GM23338 (cell line): ENCODE results near the gene DIP2C. TPM values are rescaled to one million over a fixed set of nuclear protein-coding genes. Genes with fewer than 3 reads are reported as not detected.

Experiments
- ATAC-seq: fragments of 200-7000 bp; cut with Tn5 transposase; 3 replicates; pipeline ENCODE4 v1.9.1; 2020
- DNase-seq: peaks from one replicate; pipeline ENCODE4 v3.0.0-alpha.2; 2015; ENCODE audit warnings: low spot score
- H2AFZ ChIP-seq: fragments of 200-600 bp; sonication (generic); 2 replicates; pipeline ENCODE4 v1.8.0; 2016; ENCODE audit warnings: antibody characterized with exemption, mild to moderate bottlenecking, moderate library complexity
- H3F3A ChIP-seq: fragments of 200-600 bp; sonication (generic); replicated peaks from 2 replicates; pipeline ENCODE4 v1.8.0; 2017; ENCODE audit warnings: antibody characterized with exemption, mixed run types, low read depth
- H3K27ac ChIP-seq: fragments of 200-600 bp; sonication (generic); 2 replicates; pipeline ENCODE4 v1.6.1; 2016; ENCODE audit warnings: low read depth
- H3K27me3 ChIP-seq: fragments of 200-600 bp; sonication (generic); 2 replicates; pipeline ENCODE4 v1.8.0; 2016; ENCODE audit warnings: mild to moderate bottlenecking, mixed run types, moderate library complexity; ENCODE audit not compliant: insufficient read depth
- H3K36me3 ChIP-seq: fragments of 200-600 bp; sonication (generic); 2 replicates; pipeline ENCODE4 v1.8.0; 2016; ENCODE audit warnings: mild to moderate bottlenecking; ENCODE audit not compliant: insufficient read depth
- H3K4me1 ChIP-seq: fragments of 200-600 bp; sonication (generic); 2 replicates; pipeline ENCODE4 v1.8.0; 2016; ENCODE audit warnings: mild to moderate bottlenecking, moderate library complexity; ENCODE audit not compliant: insufficient read depth
- H3K4me2 ChIP-seq: fragments of 200-600 bp; sonication (generic); 2 replicates; pipeline ENCODE4 v1.7.1; 2017; ENCODE audit warnings: mixed run types
- H3K4me3 ChIP-seq: fragments of 200-600 bp; sonication (generic); 2 replicates; pipeline ENCODE4 v1.6.1; 2016; ENCODE audit warnings: mixed run types
- H3K79me2 ChIP-seq: fragments of 200-600 bp; sonication (generic); replicated peaks from 2 replicates; pipeline ENCODE4 v1.8.0; 2017; ENCODE audit warnings: mild to moderate bottlenecking; ENCODE audit not compliant: insufficient read depth
- H3K9me2 ChIP-seq: fragments of 200-600 bp; sonication (generic); 2 replicates; pipeline ENCODE4 v1.8.0; 2017; ENCODE audit not compliant: insufficient read depth
- H4K20me1 ChIP-seq: fragments of 200-600 bp; sonication (generic); replicated peaks from 2 replicates; pipeline ENCODE4 v1.8.0; 2017; ENCODE audit warnings: mild to moderate bottlenecking; ENCODE audit not compliant: insufficient read depth
- H3K27ac Mint-ChIP-seq: 2 replicates; pipeline ENCODE4 v1.8.0; 2020; ENCODE audit warnings: inconsistent platforms, mild to moderate bottlenecking, moderate library complexity, mixed read lengths
- H3K27me3 Mint-ChIP-seq: 3 replicates; pipeline ENCODE4 v1.8.0; 2022; ENCODE audit warnings: low read depth, mild to moderate bottlenecking, moderate library complexity, mixed read lengths, inconsistent platforms; ENCODE audit not compliant: insufficient read depth, poor library complexity
- H3K36me3 Mint-ChIP-seq: 3 replicates; pipeline ENCODE4 v1.8.0; 2021; ENCODE audit warnings: low read depth, mild to moderate bottlenecking, inconsistent platforms, moderate library complexity, mixed read lengths
- H3K4me1 Mint-ChIP-seq: 3 replicates; pipeline ENCODE4 v1.8.0; 2020; ENCODE audit warnings: mild to moderate bottlenecking, inconsistent platforms, mixed read lengths
- H3K4me3 Mint-ChIP-seq: 3 replicates; pipeline ENCODE4 v1.8.0; 2021; ENCODE audit warnings: moderate library complexity, mild to moderate bottlenecking, inconsistent platforms, mixed read lengths
- H3K9me3 Mint-ChIP-seq: 3 replicates; pipeline ENCODE4 v1.8.0; 2020; ENCODE audit warnings: moderate library complexity, mild to moderate bottlenecking, inconsistent platforms, mixed read lengths
- CREB1 ChIP-seq: fragments of 250-450 bp; sonication (Bioruptor Pico); IDR thresholded peaks from 2 replicates; pipeline ENCODE4 v1.5.0; 2020; ENCODE audit warnings: low read depth, mild to moderate bottlenecking, moderate library complexity
- CTCF ChIP-seq, 2 experiments: fragments of 200-600 bp in 1 of 2; sonication (generic) in 1 of 2; conservative IDR thresholded peaks; 2 replicates each; pipeline versions ENCODE4 v1.5.1 to v1.6.1; 2016 to 2017; ENCODE audit warnings: antibody characterized with exemption in 2 of 2, low read depth in 2 of 2, mild to moderate bottlenecking in 2 of 2, moderate library complexity in 1 of 2
- ETS1 ChIP-seq: IDR thresholded peaks from 2 replicates; pipeline ENCODE4 v1.6.1; 2016; ENCODE audit warnings: antibody characterized with exemption
- EZH2 ChIP-seq: fragments of 200-600 bp; sonication (generic); IDR thresholded peaks from one replicate; pipeline ENCODE4 v1.8.0; 2017; ENCODE audit warnings: antibody characterized with exemption, mild to moderate bottlenecking, low read depth; ENCODE audit not compliant: unreplicated experiment
- EZH2phosphoT487 ChIP-seq: fragments of 200-600 bp; sonication (generic); IDR thresholded peaks from one replicate; pipeline ENCODE4 v1.8.1; 2018; ENCODE audit warnings: antibody characterized with exemption; ENCODE audit not compliant: unreplicated experiment
- JUNB ChIP-seq: IDR thresholded peaks from one replicate; pipeline ENCODE4 v1.6.1; 2016; ENCODE audit warnings: antibody characterized with exemption; ENCODE audit not compliant: unreplicated experiment
- NANOG ChIP-seq: IDR thresholded peaks from 2 replicates; pipeline ENCODE4 v1.6.1; 2016; ENCODE audit warnings: antibody characterized with exemption, borderline replicate concordance
- POLR2AphosphoS5 ChIP-seq: IDR thresholded peaks from 2 replicates; pipeline ENCODE4 v1.6.1; 2016; ENCODE audit warnings: antibody characterized with exemption, low read depth
- STAT1 ChIP-seq: IDR thresholded peaks from one replicate; pipeline ENCODE4 v1.6.1; 2016; ENCODE audit warnings: antibody characterized with exemption; ENCODE audit not compliant: unreplicated experiment
- ZNF114 ChIP-seq: fragments of 250-450 bp; sonication (Bioruptor Pico); IDR thresholded peaks from 2 replicates; pipeline ENCODE4 v1.5.0; 2020; ENCODE audit warnings: mild to moderate bottlenecking, moderate library complexity
- ZNF331 ChIP-seq: fragments of 250-450 bp; sonication (Bioruptor Pico); IDR thresholded peaks from 2 replicates; pipeline ENCODE4 v1.5.0; 2020; ENCODE audit warnings: low read depth, mild to moderate bottlenecking, moderate library complexity
- polyA plus RNA-seq: library from polyadenylated mRNA; unstranded; fragments of >200 nt; fragmentation: Nextera tagmentation; extraction: Ambion mirVana; gene quantifications from 2 replicates; pipeline ENCODE4 v1.2.1, GENCODE V29; 2016
- total RNA-seq: library from RNA; depleted of rRNA; stranded (reverse); fragments of >200 nt; shearing (Covaris generic); gene quantifications from 2 replicates; pipeline ENCODE4 v1.2.3, GENCODE V29; 2014
- TF ChIP-seq, protein P1 (sequence below): fragments of 250-450 bp; sonication (Bioruptor Pico); IDR thresholded peaks from 2 replicates; pipeline ENCODE4 v1.5.0; 2020; ENCODE audit warnings: mild to moderate bottlenecking, moderate library complexity
- TF ChIP-seq, protein P2 (sequence below): IDR thresholded peaks from one replicate; pipeline ENCODE4 v1.6.1; 2018; ENCODE audit warnings: antibody characterized with exemption; ENCODE audit not compliant: unreplicated experiment

DIP2C gene
- total and polyA plus RNA-seq, 2 experiments from 2014 or later: 5.1 to 7.7 TPM

DNA sequence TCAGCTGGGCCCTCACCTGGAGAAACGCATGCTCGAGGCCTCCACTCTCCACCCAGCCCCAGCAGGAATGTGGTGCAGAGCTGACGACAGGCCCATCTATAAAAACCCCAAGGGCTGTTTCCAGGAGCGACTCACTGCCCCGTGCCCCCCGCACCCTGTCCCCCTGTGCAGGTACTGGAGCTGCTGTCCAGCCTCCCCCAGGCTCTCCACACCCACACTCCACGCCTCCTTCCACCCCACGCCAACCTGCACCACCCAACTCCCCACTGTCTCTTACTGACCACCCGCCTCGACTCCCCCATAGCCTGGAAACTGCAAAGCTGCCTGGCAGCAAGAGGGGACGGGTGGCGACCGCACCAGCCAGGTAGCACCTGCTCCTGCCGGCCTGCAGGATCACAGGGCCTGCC is 43.3 kb downstream of the DIP2C start:
- Histone ChIP-seq H4K20me1 (0 out of 2 replicates have a peak, but pooled peaks cover 4% of the 10 kb centered on the region), H3K27me3 (no peaks in the 10 kb centered on the region), H3K36me3 (no peaks in the 10 kb centered on the region), H3K4me3 (no peak overlapping the region), H3K9me2 (no peaks in the 10 kb centered on the region), H3K27ac (no peak overlapping the region), H3F3A (no peaks in the 10 kb centered on the region), H3K79me2 (peaks cover 29% of the 10 kb centered on the region), H3K4me2 (no peak overlapping the region), H2AFZ (no peak overlapping the region), H3K4me1 (no peaks in the 10 kb centered on the region)
- H3K36me3 Mint-ChIP-seq: peaks cover 12% of the 10 kb centered on the region
- H3K9me3 Mint-ChIP-seq: peaks cover 5% of the 10 kb centered on the region
- peaks cover 20% of the 10 kb centered on the region for H3K4me1 Mint-ChIP-seq
- no peak overlapping the region for H3K4me3 Mint-ChIP-seq
- TF ChIP-seq, protein P1, sequence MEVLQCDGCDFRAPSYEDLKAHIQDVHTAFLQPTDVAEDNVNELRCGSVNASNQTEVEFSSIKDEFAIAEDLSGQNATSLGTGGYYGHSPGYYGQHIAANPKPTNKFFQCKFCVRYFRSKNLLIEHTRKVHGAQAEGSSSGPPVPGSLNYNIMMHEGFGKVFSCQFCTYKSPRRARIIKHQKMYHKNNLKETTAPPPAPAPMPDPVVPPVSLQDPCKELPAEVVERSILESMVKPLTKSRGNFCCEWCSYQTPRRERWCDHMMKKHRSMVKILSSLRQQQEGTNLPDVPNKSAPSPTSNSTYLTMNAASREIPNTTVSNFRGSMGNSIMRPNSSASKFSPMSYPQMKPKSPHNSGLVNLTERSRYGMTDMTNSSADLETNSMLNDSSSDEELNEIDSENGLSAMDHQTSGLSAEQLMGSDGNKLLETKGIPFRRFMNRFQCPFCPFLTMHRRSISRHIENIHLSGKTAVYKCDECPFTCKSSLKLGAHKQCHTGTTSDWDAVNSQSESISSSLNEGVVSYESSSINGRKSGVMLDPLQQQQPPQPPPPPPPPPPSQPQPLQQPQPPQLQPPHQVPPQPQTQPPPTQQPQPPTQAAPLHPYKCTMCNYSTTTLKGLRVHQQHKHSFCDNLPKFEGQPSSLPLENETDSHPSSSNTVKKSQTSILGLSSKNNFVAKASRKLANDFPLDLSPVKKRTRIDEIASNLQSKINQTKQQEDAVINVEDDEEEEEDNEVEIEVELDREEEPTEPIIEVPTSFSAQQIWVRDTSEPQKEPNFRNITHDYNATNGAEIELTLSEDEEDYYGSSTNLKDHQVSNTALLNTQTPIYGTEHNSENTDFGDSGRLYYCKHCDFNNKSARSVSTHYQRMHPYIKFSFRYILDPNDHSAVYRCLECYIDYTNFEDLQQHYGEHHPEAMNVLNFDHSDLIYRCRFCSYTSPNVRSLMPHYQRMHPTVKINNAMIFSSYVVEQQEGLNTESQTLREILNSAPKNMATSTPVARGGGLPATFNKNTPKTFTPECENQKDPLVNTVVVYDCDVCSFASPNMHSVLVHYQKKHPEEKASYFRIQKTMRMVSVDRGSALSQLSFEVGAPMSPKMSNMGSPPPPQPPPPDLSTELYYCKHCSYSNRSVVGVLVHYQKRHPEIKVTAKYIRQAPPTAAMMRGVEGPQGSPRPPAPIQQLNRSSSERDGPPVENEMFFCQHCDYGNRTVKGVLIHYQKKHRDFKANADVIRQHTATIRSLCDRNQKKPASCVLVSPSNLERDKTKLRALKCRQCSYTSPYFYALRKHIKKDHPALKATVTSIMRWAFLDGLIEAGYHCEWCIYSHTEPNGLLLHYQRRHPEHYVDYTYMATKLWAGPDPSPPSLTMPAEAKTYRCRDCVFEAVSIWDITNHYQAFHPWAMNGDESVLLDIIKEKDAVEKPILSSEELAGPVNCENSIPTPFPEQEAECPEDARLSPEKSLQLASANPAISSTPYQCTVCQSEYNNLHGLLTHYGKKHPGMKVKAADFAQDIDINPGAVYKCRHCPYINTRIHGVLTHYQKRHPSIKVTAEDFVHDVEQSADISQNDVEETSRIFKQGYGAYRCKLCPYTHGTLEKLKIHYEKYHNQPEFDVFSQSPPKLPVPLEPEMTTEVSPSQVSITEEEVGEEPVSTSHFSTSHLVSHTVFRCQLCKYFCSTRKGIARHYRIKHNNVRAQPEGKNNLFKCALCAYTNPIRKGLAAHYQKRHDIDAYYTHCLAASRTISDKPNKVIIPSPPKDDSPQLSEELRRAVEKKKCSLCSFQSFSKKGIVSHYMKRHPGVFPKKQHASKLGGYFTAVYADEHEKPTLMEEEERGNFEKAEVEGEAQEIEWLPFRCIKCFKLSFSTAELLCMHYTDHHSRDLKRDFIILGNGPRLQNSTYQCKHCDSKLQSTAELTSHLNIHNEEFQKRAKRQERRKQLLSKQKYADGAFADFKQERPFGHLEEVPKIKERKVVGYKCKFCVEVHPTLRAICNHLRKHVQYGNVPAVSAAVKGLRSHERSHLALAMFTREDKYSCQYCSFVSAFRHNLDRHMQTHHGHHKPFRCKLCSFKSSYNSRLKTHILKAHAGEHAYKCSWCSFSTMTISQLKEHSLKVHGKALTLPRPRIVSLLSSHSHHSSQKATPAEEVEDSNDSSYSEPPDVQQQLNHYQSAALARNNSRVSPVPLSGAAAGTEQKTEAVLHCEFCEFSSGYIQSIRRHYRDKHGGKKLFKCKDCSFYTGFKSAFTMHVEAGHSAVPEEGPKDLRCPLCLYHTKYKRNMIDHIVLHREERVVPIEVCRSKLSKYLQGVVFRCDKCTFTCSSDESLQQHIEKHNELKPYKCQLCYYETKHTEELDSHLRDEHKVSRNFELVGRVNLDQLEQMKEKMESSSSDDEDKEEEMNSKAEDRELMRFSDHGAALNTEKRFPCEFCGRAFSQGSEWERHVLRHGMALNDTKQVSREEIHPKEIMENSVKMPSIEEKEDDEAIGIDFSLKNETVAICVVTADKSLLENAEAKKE: no peak
- no peak for TF ChIP-seq CTCF (conservative IDR thresholded peaks at IDR 0.05; ENCODE audit: low read depth in 2 of 2)
- TF ChIP-seq STAT1: no peak
- TF ChIP-seq, protein P2, sequence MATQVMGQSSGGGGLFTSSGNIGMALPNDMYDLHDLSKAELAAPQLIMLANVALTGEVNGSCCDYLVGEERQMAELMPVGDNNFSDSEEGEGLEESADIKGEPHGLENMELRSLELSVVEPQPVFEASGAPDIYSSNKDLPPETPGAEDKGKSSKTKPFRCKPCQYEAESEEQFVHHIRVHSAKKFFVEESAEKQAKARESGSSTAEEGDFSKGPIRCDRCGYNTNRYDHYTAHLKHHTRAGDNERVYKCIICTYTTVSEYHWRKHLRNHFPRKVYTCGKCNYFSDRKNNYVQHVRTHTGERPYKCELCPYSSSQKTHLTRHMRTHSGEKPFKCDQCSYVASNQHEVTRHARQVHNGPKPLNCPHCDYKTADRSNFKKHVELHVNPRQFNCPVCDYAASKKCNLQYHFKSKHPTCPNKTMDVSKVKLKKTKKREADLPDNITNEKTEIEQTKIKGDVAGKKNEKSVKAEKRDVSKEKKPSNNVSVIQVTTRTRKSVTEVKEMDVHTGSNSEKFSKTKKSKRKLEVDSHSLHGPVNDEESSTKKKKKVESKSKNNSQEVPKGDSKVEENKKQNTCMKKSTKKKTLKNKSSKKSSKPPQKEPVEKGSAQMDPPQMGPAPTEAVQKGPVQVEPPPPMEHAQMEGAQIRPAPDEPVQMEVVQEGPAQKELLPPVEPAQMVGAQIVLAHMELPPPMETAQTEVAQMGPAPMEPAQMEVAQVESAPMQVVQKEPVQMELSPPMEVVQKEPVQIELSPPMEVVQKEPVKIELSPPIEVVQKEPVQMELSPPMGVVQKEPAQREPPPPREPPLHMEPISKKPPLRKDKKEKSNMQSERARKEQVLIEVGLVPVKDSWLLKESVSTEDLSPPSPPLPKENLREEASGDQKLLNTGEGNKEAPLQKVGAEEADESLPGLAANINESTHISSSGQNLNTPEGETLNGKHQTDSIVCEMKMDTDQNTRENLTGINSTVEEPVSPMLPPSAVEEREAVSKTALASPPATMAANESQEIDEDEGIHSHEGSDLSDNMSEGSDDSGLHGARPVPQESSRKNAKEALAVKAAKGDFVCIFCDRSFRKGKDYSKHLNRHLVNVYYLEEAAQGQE: no peak
- no peak for TF ChIP-seq CREB1 (CRISPR knock-in tag)
- TF ChIP-seq ETS1: no peak
- no peak for TF ChIP-seq EZH2phosphoT487
- TF ChIP-seq POLR2AphosphoS5: no peak
- no peak for TF ChIP-seq JUNB
- TF ChIP-seq NANOG: no peak
- no peak for TF ChIP-seq EZH2
- TF ChIP-seq ZNF331 (CRISPR knock-in tag): no peak
- no peak for TF ChIP-seq ZNF114 (CRISPR knock-in tag)
- no peak for DNase-seq
- H3K27ac Mint-ChIP-seq: no peak overlapping the region
- H3K27me3 Mint-ChIP-seq: peaks cover 4% of the 10 kb centered on the region
- ATAC-seq: peak; percentile 60
